Sciatic nerve (tissue), 2 donors: ENCODE data around the gene MPND. TPM values are rescaled to one million over a fixed set of nuclear protein-coding genes. Genes with fewer than 3 reads are reported as not detected.
"Not testable (repeated sequence)": the region's sequence is repeated elsewhere in the genome, so short reads cannot be mapped to it uniquely, and the experiment has no call there.

Source experiments
- ATAC-seq: fragments of 200-7000 bp; cut with Tn5 transposase; one replicate; pipeline ENCODE4 v1.9.1; 2020; ENCODE audit warnings: mild to moderate bottlenecking, moderate library complexity
- DNase-seq: peaks from one replicate; pipeline ENCODE4 v3.0.0-alpha.2; 2020; ENCODE audit warnings: low spot score
- intact Hi-C: fragments of 100-400 bp; cut with DNase I; formaldehyde crosslinking; loops from one replicate; pipeline ENCODE4 v1.14.2; 2022
- total RNA-seq: library from RNA; stranded (reverse); fragmentation: NEBNext Ultra II Directional; extraction: Animal tissue kit (Norgen Biotek cat#: 25700); gene quantifications from one replicate; pipeline ENCODE4 v1.2.1, GENCODE V29; 2021
- donor health status: DM: no; HTN: no; CAD: no.
- donor health status: DM: no; HTN: no; CAD: no.

MPND gene
- total RNA-seq, 1 donor from 2014 or later: 13.1 TPM

GRCh38 chr19:4318460-4318859 is 24.9 kb upstream of the MPND start:
- ATAC-seq: no peak
- DNase-seq: no peak
- intact Hi-C loops: no loop called here

- DNase-seq (no peak), ATAC-seq (no peak)
- intact Hi-C loops: no loop called here
These were observed 24.2 kb upstream of the MPND start for GRCh38 chr19:4319067-4319718.

DNA sequence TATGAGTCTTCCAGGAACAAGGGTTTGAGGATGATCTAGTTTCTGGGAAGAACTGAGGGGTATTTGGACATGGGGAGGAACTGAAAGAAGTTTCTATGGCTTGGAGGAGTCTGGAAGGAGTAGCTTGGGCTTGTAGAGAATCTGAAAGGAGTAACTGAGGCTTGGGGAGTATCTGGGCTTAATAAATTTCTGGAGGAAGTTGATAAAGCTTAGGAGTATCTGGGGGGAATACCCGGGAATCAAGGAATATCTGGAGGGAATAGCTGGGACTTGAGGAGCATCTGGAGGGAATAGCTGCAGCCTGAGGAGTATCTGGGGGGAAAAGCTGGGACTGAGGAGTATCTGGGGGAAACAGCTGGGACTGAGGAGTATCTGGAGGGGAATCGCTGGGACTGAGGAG is 22.9 kb upstream of the MPND start:
- DNase-seq (no peak), ATAC-seq (no peak)
- intact Hi-C loops: no loop called here

- ATAC-seq (no peak), DNase-seq (no peak)
- intact Hi-C loops: no loop called here
These were observed 20.3 kb upstream of the MPND start for GRCh38 chr19:4322942-4323665.

- DNase-seq (no peak), ATAC-seq (no peak)
- intact Hi-C loops: no loop called here
These were observed 19.7 kb upstream of the MPND start for GRCh38 chr19:4323692-4324091.

GRCh38 chr19:4324228-4324627 is 19.1 kb upstream of the MPND start:
- intact Hi-C loops: no loop called here
- DNase-seq: no peak

DNA sequence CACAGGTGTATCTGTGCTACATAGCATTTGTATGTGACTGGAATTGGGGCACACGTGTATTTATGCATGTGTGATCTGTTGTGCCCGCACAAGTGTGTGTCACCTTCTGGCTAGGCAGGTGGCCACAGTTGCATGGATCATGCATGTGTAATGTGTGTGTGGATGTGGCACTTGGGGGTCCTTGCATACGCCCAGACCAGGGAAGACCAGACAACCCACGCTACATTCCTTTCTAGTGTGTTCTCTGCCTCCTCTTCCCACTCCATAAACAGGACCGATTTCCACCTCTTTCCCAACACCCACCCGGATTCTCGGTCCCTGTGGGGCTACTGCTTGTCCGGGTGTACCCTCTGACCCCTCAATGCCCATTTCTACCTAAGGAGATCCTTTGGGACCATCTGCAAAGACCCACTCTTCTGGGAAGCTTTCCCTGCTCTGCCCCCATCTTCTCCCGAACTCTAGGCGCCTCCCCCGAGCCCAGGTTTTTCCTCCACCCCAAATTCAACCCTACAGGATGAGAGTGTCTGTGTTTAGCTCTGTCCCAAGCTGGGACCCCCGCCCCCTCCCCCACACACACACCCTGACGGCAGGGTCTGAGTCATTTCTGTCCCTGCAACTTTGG is 17.0 kb upstream of the MPND start:
- intact Hi-C loops: no loop called here
- no peak for ATAC-seq
- DNase-seq: no peak

More at GRCh38 chr19:4324228-4324627, 19.1 kb upstream of the MPND start:
- no peak for ATAC-seq

GRCh38 chr19:4326837-4327251 is 16.5 kb upstream of the MPND start:
- ATAC-seq: no peak
- DNase-seq: no peak
- intact Hi-C loops: no loop called here

DNA sequence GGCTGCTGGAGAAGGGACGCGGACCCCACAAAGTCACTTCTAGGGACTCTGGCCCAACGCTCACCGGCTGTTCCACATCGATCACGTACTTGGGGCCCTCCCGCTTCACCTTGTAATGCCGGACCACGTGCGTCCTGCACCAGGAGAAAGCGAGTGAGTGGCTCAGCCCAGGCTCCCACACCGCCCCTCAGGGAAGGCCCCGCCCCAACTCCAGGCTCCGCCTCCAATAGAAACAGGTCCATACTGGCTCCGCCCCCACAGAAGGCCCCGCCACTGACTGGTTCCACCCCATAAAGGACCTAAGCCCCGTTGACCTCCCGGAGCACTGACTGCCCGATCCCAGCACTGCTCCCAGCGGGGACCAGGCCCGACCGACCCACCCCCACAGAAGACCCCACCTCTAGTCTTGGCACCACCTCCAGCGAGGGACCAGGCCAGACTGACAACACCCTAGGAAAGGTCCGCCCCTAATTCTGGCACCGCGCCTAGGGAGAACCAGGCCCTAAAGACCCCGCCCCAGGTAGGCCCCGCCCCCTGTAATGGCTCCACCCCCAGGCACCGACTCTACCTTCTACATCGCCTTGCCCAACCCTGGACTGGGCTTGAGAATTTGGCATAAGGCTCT is 16.0 kb upstream of the MPND start:
- peak; percentile 83 for DNase-seq
- intact Hi-C loops: no loop called here
- ATAC-seq: peak; percentile 67

GRCh38 chr19:4327877-4328242 is 15.5 kb upstream of the MPND start:
- DNase-seq: no peak
- ATAC-seq: no peak
- intact Hi-C loops: no loop called here

GRCh38 chr19:4328243-4328990 is 14.9 kb upstream of the MPND start:
- ATAC-seq: peak; percentile 96

GRCh38 chr19:4328991-4329681 is 14.2 kb upstream of the MPND start:
- ATAC-seq, intact Hi-C loops, DNase-seq: not testable (repeated sequence)

More at GRCh38 chr19:4328243-4328990, 14.9 kb upstream of the MPND start:
- intact Hi-C loops: no loop called here
- DNase-seq: peak; percentile 97

GRCh38 chr19:4329858-4330257 is 13.5 kb upstream of the MPND start:
- ATAC-seq (no peak), DNase-seq (no peak)
- intact Hi-C loops: no loop called here

GRCh38 chr19:4334929-4335570 is 8.3 kb upstream of the MPND start:
- intact Hi-C loops: no loop called here
- ATAC-seq: no peak
- DNase-seq: no peak

GRCh38 chr19:4337906-4338440 is 5.4 kb upstream of the MPND start:
- ATAC-seq (no peak), DNase-seq (no peak)
- intact Hi-C loops: no loop called here

DNA sequence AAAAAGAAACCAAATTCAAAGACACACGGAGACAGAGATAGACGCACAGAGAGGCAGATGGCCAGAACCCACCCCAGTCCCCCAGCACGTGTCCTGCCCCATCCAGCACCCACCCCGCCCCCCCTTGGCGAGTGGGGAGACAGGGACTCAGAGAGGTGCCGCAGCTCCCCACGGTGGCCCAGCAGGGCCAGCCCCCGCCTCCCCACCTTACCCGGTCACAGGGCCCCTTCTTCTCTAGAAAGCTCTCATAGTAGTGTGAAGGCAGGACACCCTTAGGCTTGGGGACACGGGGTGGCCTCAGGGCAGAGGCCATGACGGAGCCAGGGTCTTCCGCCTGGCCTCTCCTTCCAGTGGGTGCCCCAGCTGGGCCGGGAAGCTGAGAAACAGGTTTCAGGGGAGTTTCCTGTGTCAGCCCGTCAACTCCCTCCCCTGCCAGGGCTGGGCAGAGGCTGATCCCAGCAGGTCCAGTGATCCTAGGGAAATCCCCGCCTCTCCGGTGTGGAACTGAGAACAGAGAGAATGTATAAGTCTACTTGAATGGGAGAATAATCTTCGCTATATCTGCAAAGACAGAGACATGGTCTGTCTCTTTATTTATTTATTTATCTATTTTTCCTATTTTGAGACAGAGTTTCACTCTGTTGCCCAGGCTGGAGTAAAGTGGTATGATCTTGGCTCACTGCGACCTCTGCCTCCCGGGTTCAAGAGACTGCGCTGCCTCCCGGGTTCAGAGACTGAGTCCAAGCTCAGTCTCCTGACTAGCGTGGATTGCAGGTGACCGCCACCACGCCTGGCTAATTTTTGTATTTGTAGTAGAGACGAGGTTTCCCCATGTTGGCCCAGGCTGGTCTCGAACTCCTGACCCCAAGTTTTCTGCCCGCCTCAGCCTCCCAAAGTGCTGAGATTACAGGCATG is 4.7 kb upstream of the MPND start, which contains the start of gene STAP2:
Gene STAP2 (minus strand): TSS at position 387 of the 915 bp plus-strand sequence. CDS start 74 bp downstream, at position 313.
- no peak for DNase-seq
- intact Hi-C loops: no loop called here
- ATAC-seq: no peak

DNA sequence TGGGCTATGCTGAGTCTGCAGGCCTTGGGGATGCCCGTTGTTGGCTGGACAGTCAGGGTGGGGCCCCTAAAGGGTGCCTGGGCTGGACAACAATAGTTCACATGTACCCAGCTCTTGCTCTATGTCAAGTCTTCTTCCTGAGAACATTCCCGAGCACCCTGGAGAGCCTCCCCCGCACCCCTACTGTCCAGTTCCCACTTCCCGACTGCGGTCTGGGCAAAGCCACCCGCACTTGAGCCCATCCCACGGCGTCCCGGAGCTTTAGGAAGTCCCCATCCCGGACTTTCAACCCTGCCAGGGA is 1.1 kb upstream of the MPND start:
- intact Hi-C loops: no loop called here
- ATAC-seq: peak; percentile 38
- DNase-seq: no peak
